ENCODE results near the gene STARD8.
A peak's percentile ranks its signal among the peaks of the same experiment; 100 is the strongest.

Gene STARD8

DNA sequence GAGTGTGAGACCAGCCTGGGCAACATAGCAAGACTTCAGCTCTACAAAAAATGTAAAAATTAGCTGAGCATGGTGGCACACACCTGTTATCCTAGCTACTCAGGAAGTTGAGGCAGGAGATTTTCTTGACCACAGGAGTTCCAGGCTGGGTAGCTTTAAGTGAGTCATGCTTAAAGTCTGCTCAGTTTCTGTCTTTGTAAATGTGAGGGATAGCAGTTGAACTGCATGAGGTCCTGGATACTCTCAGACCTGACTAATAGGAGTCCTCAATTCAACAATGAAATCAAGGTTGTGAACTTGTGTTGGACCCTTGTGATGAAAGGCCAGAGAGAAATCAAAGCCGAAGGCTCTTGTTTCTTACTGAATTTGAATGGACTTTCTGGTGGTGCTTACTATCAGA is 45.2 kb downstream of the STARD8 start:
- no peak overlapping the region for H3K4me3 ChIP-seq (ENCODE audit: low read length)
- DNase-seq (ENCODE audit: low read depth) = no peak
- TF ChIP-seq, protein P1, sequence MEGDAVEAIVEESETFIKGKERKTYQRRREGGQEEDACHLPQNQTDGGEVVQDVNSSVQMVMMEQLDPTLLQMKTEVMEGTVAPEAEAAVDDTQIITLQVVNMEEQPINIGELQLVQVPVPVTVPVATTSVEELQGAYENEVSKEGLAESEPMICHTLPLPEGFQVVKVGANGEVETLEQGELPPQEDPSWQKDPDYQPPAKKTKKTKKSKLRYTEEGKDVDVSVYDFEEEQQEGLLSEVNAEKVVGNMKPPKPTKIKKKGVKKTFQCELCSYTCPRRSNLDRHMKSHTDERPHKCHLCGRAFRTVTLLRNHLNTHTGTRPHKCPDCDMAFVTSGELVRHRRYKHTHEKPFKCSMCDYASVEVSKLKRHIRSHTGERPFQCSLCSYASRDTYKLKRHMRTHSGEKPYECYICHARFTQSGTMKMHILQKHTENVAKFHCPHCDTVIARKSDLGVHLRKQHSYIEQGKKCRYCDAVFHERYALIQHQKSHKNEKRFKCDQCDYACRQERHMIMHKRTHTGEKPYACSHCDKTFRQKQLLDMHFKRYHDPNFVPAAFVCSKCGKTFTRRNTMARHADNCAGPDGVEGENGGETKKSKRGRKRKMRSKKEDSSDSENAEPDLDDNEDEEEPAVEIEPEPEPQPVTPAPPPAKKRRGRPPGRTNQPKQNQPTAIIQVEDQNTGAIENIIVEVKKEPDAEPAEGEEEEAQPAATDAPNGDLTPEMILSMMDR (IDR thresholded peaks at IDR 0.05; ENCODE audit: insufficient read depth, low read depth, low read length, missing control alignments) = no peak

DNA sequence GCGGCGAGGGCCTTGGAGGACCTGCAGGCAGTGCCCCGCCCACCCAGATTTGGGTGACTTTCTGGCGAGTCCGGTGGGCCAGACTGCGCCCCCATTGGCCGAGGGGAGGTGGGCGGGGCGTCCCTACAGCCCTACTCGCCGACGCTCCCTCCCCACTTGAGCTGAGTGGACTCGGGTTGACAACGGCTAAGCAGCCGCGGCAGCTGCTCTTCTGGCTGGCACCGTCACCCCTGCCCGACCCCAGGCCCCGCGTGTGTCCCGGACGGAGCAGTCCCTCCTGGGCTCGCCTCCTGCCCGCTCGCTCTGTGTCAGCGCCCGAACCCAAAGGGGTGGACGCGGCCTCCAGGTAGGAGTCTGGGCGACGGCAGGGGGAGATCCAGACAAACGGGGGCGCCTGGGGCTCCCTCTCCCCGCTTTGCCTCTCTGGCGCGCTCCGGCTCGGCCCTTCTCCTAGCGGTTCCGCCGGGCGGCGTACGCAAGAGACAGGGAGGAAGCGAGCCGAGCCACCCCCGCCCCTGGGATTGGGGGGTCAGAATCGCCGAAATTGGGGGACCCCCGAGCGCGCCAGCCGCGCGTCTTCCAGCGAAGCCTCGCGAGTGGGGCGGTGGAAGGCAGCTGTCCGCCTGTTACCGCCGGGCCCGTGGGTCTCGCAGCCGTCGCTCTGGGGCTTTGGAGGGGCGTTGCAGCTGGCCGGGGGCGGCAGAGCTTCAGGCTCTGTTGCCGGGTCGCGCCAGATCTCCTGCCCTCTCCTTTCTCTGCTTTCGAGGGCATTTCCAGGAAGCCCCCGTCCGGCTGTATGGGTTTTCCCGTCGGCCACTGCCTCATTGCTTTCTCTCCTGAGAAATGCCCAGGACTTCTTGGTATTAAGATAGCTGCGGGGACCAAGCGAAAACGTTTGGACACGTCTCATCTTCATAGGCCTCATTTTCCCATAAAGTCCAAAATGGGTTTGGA is 46.3 kb downstream of the STARD8 start:
- TF ChIP-seq, protein P1 (IDR thresholded peaks at IDR 0.05; ENCODE audit: insufficient read depth, low read depth, low read length, missing control alignments) = no peak
- H3K4me3 ChIP-seq (ENCODE audit: low read length) = peak overlapping the region; percentile 21
- DNase-seq (ENCODE audit: low read depth) = peak; percentile 18

DNA sequence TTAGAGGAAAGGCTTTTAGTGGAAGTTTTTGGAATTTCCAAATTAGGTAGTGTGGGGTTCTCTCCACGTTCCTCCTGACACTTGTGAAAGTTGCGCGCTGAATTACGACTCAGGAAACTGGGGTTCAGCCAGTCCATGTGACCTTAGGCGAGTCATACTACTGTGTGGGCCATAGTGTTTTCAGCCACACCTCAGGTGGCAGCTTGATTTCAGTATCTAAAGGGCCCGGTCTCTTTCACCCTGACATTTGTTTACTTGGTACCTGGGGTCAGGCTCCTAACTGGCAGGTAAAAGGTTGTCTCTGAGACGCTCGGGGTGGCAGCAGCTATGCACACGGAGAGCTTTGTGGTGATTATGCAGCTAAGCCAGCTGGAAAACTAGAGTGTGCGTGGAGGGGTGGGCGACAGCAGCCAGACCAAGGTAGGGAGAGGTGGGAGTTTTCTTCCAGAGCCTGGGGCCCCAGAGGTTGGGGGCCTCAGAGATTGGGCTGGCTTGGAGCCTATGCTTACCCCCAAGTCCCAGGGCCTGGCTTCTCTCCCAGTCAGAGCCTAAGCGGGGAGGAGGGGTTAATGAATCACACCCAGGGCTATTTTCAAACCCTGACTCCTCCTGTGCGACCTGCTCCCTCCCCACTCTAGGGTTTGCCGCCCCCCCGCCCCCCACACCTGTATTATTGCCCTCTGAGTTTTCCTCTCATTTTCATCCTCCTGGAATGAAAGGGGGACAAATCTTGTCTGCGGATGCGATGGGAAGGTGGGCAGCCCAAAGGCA is 47.2 kb downstream of the STARD8 start:
- TF ChIP-seq, protein P1 (IDR thresholded peaks at IDR 0.05; ENCODE audit: insufficient read depth, low read depth, low read length, missing control alignments) = no peak
- no peak for DNase-seq (ENCODE audit: low read depth)
- H3K4me3 ChIP-seq (ENCODE audit: low read length) = no peak overlapping the region

DNA sequence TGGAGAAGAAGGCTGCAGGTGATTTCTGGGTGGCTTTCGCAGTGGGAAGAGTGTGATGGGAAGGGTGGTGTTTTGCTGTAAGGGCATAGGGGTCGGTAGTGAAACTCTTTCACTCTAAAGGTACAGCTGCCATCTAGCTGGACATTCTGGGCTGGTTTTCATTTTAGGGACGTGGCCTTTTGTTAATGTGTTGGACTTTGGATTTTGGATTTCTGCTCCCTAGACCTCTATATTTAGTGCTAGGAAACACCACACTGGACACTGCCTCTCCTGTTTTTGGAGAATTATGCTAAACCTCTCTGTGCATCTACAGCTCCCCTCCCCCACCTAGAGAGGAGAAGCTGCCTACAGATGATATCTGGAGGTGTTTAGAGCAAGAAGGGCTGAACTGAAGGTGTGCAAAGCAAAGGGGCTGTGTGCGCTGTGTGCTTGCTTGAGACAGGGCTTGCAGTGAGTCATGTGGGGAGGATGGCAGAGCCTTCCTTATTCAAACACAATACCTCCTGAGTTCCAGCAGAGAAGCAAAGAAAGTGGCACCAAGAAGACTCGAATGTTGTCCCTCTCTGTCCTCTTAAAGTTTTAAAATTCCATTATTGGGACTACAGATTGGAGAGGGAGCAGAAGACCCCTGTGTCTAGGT is 47.9 kb downstream of the STARD8 start:
- no peak for DNase-seq (ENCODE audit: low read depth)
- H3K4me3 ChIP-seq (ENCODE audit: low read length) = no peak overlapping the region
- TF ChIP-seq, protein P1 (IDR thresholded peaks at IDR 0.05; ENCODE audit: insufficient read depth, low read depth, low read length, missing control alignments) = no peak

DNA sequence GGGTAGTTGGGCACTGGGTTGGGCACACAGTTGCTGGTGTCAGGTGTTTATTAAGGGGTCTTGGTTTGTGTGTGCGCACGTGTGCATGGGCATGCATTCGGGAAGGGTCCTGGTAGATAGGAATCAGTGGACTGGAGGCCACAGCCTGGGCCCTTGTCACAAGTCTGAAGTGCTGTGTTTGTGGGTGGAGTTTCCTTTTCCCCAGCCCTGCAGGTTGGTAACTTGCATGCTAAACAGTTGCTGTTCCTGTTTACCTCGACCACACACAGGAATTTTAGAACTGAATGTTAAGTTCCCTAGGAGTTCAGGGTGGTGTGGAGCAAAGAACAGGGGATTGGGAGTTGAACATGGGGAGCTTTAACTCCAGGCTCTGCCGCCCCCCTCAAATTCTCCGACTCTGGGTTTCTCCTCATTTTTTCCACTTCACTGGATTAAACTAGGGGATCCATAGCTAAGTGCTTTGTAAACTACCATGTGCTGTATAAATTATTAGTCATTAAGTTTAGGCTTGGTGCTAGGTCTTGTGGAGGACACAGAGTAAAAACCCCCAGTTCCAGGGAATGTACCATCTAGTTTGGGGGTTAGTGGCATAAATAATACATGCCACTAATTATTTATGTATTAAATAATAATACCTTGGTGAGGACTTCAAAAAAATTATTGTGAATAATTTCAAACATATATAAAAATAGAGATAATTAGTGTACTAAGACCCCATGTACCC is 49.0 kb downstream of the STARD8 start:
- no peak for DNase-seq (ENCODE audit: low read depth)
- H3K4me3 ChIP-seq (ENCODE audit: low read length) = no peak overlapping the region

DNA sequence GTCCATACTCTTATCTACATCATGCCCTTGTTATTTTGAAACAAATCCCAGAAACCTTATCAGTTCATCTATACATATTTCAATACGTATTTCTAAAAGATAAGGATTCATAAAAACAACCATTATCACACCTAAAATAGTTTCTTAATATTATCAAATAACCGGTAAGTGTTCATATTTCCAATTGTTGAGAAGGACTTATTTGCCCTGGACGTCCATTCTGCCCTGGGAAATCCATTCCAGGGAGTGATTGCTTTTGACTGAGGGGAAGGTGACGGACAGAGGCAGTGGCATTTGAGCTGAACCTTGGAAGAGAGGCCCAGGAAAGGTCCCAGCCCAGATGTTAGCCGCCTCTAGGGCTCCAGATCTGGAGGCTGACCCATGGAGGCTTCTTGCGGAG is 49.6 kb downstream of the STARD8 start:
- TF ChIP-seq, protein P1 (IDR thresholded peaks at IDR 0.05; ENCODE audit: insufficient read depth, low read depth, low read length, missing control alignments) = no peak
- no peak for DNase-seq (ENCODE audit: low read depth)
- no peak overlapping the region for H3K4me3 ChIP-seq (ENCODE audit: low read length)

More for the DNA sequence above, 49.0 kb downstream of the STARD8 start:
- TF ChIP-seq, protein P1 (IDR thresholded peaks at IDR 0.05; ENCODE audit: insufficient read depth, low read depth, low read length, missing control alignments) = no peak
